H1 (cell line): ENCODE data around the gene ATP11A. TPM values are rescaled to one million over a fixed set of nuclear protein-coding genes. Genes with fewer than 3 reads are reported as not detected.

Source experiments
- CTCF ChIA-PET: fragments of 300-600 bp; sonication (Branson Sonifier 250); formaldehyde crosslinking; loops from one replicate; lab custom pipeline; 2021; ENCODE audit not compliant: partially characterized antibody; lab: Charles Lee
- POLR2A ChIA-PET: fragments of 300-600 bp; sonication (Branson Sonifier 250); formaldehyde crosslinking; loops from one replicate; lab custom pipeline; 2021; ENCODE audit warnings: inconsistent platforms; ENCODE audit not compliant: partially characterized antibody; lab: Charles Lee
- DNase-seq, 2 experiments: peaks; one replicate each; pipeline versions ENCODE4 v3.0.0 to v3.0.0-alpha.2; 2010 to 2022; ENCODE audit warnings: low spot score in 2 of 2, low read depth in 1 of 2, mixed read lengths in 1 of 2
- FAIRE-seq: peaks from 2 replicates; lab custom pipeline; 2011; peaks lifted over from hg19 to GRCh38; lab: Jason Lieb, UNC
- H2AFZ ChIP-seq: 2 replicates; pipeline ENCODE4 v1.8.1; 2012; ENCODE audit warnings: low read length, inconsistent platforms
- H2AK5ac ChIP-seq: 2 replicates; pipeline ENCODE4 v1.6.1; 2013; ENCODE audit warnings: low read depth, low read length
- H2BK120ac ChIP-seq: replicated peaks from 2 replicates; pipeline ENCODE3; 2013; ENCODE audit warnings: low read depth, low read length, inconsistent platforms
- H2BK12ac ChIP-seq: 2 replicates; pipeline ENCODE4 v1.6.1; 2013; ENCODE audit warnings: low read depth, low read length
- H2BK15ac ChIP-seq: 2 replicates; pipeline ENCODE4 v1.6.1; 2013; ENCODE audit warnings: low read length
- H2BK20ac ChIP-seq: 2 replicates; pipeline ENCODE4 v1.6.1; 2013; ENCODE audit warnings: low read length
- H2BK5ac ChIP-seq: 2 replicates; pipeline ENCODE4 v1.6.1; 2013; ENCODE audit warnings: low read depth, low read length
- H3K14ac ChIP-seq: 2 replicates; pipeline ENCODE4 v1.6.1; 2013; ENCODE audit warnings: inconsistent platforms; ENCODE audit not compliant: insufficient read length
- H3K18ac ChIP-seq: 2 replicates; pipeline ENCODE4 v1.6.1; 2013; ENCODE audit warnings: low read length; ENCODE audit errors: extremely low read depth
- H3K23ac ChIP-seq: 2 replicates; pipeline ENCODE4 v1.6.1; 2013; ENCODE audit warnings: inconsistent platforms; ENCODE audit not compliant: insufficient read length
- H3K23me2 ChIP-seq: 2 replicates; pipeline ENCODE4 v1.6.1; 2013; ENCODE audit warnings: low read depth, low read length
- H3K27ac ChIP-seq: 2 replicates; pipeline ENCODE4 v1.6.1; 2011; ENCODE audit warnings: low read depth, low read length, inconsistent platforms
- H3K27me3 ChIP-seq, 4 experiments: replicated peaks in 1 of 4; 1 replicate in 1 of 4; 2 replicates in 3 of 4; pipeline versions ENCODE4 v1.6.1 to v1.8.1; 2011 to 2013; ENCODE audit warnings: low read length in 3 of 4, mild to moderate bottlenecking in 3 of 4, inconsistent platforms in 2 of 4, mixed read lengths in 2 of 4, moderate library complexity in 1 of 4; ENCODE audit not compliant: control insufficient read depth in 3 of 4, insufficient read depth in 3 of 4; ENCODE audit errors: extremely low read depth in 1 of 4
- H3K36me3 ChIP-seq, 4 experiments: 2 replicates each; pipeline versions ENCODE4 v1.6.1 to v1.8.1; 2011 to 2013; ENCODE audit warnings: mild to moderate bottlenecking in 4 of 4, low read length in 3 of 4, moderate library complexity in 2 of 4, control low read depth in 1 of 4, inconsistent platforms in 1 of 4; ENCODE audit not compliant: insufficient read depth in 4 of 4, control insufficient read depth in 2 of 4
- H3K4ac ChIP-seq: replicated peaks from 2 replicates; pipeline ENCODE3; 2013; ENCODE audit warnings: low read length, low read depth, mixed read lengths, inconsistent platforms; ENCODE audit not compliant: insufficient read length
- H3K4me1 ChIP-seq, 4 experiments: replicated peaks in 1 of 4; 1 replicate in 1 of 4; 2 replicates in 3 of 4; pipeline versions ENCODE4 v1.6.1 to v1.8.1; 2011 to 2013; ENCODE audit warnings: low read length in 3 of 4, inconsistent platforms in 2 of 4, mixed read lengths in 1 of 4; ENCODE audit not compliant: insufficient read depth in 4 of 4, control insufficient read depth in 3 of 4
- H3K4me2 ChIP-seq, 2 experiments: 2 replicates each; pipeline versions ENCODE4 v1.6.1 to v1.8.1; 2011 to 2013; ENCODE audit warnings: low read depth in 2 of 2, low read length in 2 of 2, control low read depth in 1 of 2, inconsistent platforms in 1 of 2, mild to moderate bottlenecking in 1 of 2; ENCODE audit not compliant: insufficient read depth in 1 of 2
- H3K4me3 ChIP-seq, 4 experiments: fragments of 200-600, 300-600 bp in 1 of 4; sonication (generic), shearing (Covaris generic), sonication (Bioruptor Twin) in 1 of 4; 2 replicates each; pipeline versions ENCODE4 v1.5.1 to v1.8.1; 2011 to 2016; ENCODE audit warnings: low read length in 4 of 4, low read depth in 3 of 4, control low read depth in 2 of 4, inconsistent platforms in 2 of 4, mild to moderate bottlenecking in 2 of 4, mixed read lengths in 1 of 4, moderate library complexity in 1 of 4; ENCODE audit not compliant: insufficient read depth in 2 of 4; ENCODE audit errors: extremely low read depth in 1 of 4
- H3K56ac ChIP-seq: replicated peaks from 2 replicates; pipeline ENCODE3; 2013; ENCODE audit warnings: low read depth, mild to moderate bottlenecking, mixed read lengths, low read length, inconsistent platforms; ENCODE audit not compliant: insufficient read length
- H3K79me1 ChIP-seq: 2 replicates; pipeline ENCODE4 v1.6.1; 2013; ENCODE audit warnings: low read depth, low read length, control low read depth
- H3K79me2 ChIP-seq, 2 experiments: 2 replicates each; pipeline versions ENCODE4 v1.6.1 to v1.8.1; 2012 to 2013; ENCODE audit warnings: low read length in 2 of 2, mild to moderate bottlenecking in 2 of 2, inconsistent platforms in 1 of 2; ENCODE audit not compliant: insufficient read depth in 2 of 2, control insufficient read depth in 1 of 2
- H3K9ac ChIP-seq, 4 experiments: replicated peaks in 1 of 4; 1 replicate in 1 of 4; 2 replicates in 3 of 4; pipeline versions ENCODE4 v1.6.1 to v1.8.1; 2011 to 2013; ENCODE audit warnings: low read depth in 3 of 4, low read length in 3 of 4, control low read depth in 2 of 4, mild to moderate bottlenecking in 2 of 4, moderate library complexity in 2 of 4, inconsistent platforms in 1 of 4; ENCODE audit errors: extremely low read depth in 1 of 4
- H3K9me3 ChIP-seq, 2 experiments: 2 replicates each; pipeline versions ENCODE4 v1.6.1 to v1.8.1; 2012 to 2013; ENCODE audit warnings: mild to moderate bottlenecking in 2 of 2, moderate library complexity in 2 of 2, control low read depth in 1 of 2, inconsistent platforms in 1 of 2, low read depth in 1 of 2, low read length in 1 of 2, mixed read lengths in 1 of 2; ENCODE audit not compliant: insufficient read depth in 2 of 2
- H4K20me1 ChIP-seq, 2 experiments: replicated peaks in 1 of 2; 2 replicates each; pipeline versions ENCODE3 to v1.8.1; 2011 to 2013; ENCODE audit warnings: inconsistent platforms in 2 of 2, low read length in 2 of 2, mild to moderate bottlenecking in 1 of 2; ENCODE audit not compliant: insufficient read depth in 2 of 2, control insufficient read depth in 1 of 2
- H4K5ac ChIP-seq: 2 replicates; pipeline ENCODE4 v1.6.1; 2013; ENCODE audit warnings: low read length, low read depth, mixed read lengths, inconsistent platforms; ENCODE audit not compliant: insufficient read length
- H4K8ac ChIP-seq: 2 replicates; pipeline ENCODE4 v1.8.0; 2013; ENCODE audit warnings: mild to moderate bottlenecking, moderate library complexity, low read length, inconsistent platforms; ENCODE audit not compliant: insufficient read depth; ENCODE audit errors: extremely low read depth
- H4K91ac ChIP-seq: replicated peaks from 2 replicates; pipeline ENCODE3; 2013; ENCODE audit warnings: low read length, mixed read lengths, inconsistent platforms; ENCODE audit not compliant: insufficient read length
- KDM5A ChIP-seq: fragments of 200-600 bp; IDR thresholded peaks from 2 replicates; pipeline ENCODE4 v1.7.1; 2012; ENCODE audit warnings: mild to moderate bottlenecking, low read length, inconsistent platforms, mixed read lengths
- POLR2A ChIP-seq, 2 experiments: IDR thresholded peaks; 1 replicate in 1 of 2; 2 replicates in 1 of 2; pipeline ENCODE4 v1.6.1; 2011; ENCODE audit warnings: low read depth in 2 of 2, low read length in 2 of 2, mild to moderate bottlenecking in 2 of 2; ENCODE audit errors: control extremely low read depth in 1 of 2
- RAD21 ChIP-seq, 2 experiments: IDR thresholded peaks in 1 of 2; conservative IDR thresholded peaks in 1 of 2; 2 replicates each; pipeline ENCODE4 v1.6.1; 2011; ENCODE audit warnings: low read depth in 2 of 2, low read length in 2 of 2, improper control_type of control experiment in 1 of 2, inconsistent platforms in 1 of 2, mild to moderate bottlenecking in 1 of 2, moderate library complexity in 1 of 2
- SAP30 ChIP-seq: fragments of 300-600 bp; sonication (generic); IDR thresholded peaks from 2 replicates; pipeline ENCODE4 v1.7.1; 2012; ENCODE audit warnings: low read length, moderate library complexity, mild to moderate bottlenecking, inconsistent platforms; ENCODE audit not compliant: insufficient read depth, insufficient replicate concordance
- SIN3A ChIP-seq, 2 experiments: IDR thresholded peaks in 1 of 2; conservative IDR thresholded peaks in 1 of 2; 2 replicates each; pipeline ENCODE4 v1.6.1; 2011 to 2012; ENCODE audit warnings: low read length in 2 of 2, improper control_type of control experiment in 1 of 2, low read depth in 1 of 2, mild to moderate bottlenecking in 1 of 2
- SP2 ChIP-seq: IDR thresholded peaks from 2 replicates; pipeline ENCODE4 v1.6.1; 2012; ENCODE audit warnings: mild to moderate bottlenecking, low read length, inconsistent platforms
- TAF1 ChIP-seq: IDR thresholded peaks from 2 replicates; pipeline ENCODE4 v1.6.1; 2011; ENCODE audit warnings: mild to moderate bottlenecking, low read depth, low read length
- YY1 ChIP-seq: IDR thresholded peaks from 2 replicates; pipeline ENCODE4 v1.6.1; 2011; ENCODE audit warnings: low read depth, mild to moderate bottlenecking, low read length
- WGBS, 2 experiments: shearing (Covaris generic) in 1 of 2; methylation state at CpG; one replicate each; pipeline versions ENCODE4 v1.1.6 to v1.1.7; 2013 to 2015; ENCODE audit warnings: low lambda C conversion rate in 2 of 2, mixed read lengths in 2 of 2, inconsistent platforms in 1 of 2, low coverage in 1 of 2, missing lambda C conversion rate in 1 of 2; ENCODE audit not compliant: insufficient replicate concordance in 2 of 2, insufficient coverage in 1 of 2, insufficient read length in 1 of 2; ENCODE audit errors: extremely low coverage in 1 of 2, missing lambda C conversion rate in 1 of 2; 5-methylcytosine and 5-hydroxymethylcytosine counted together
- polyA plus RNA-seq, 7 experiments: library from polyadenylated mRNA; depleted of rRNA in 3 of 7; stranded (reverse) in 5 of 7; unstranded in 2 of 7; fragments of >200 nt in 5 of 7; fragments of 200-250 nt in 2 of 7; gene quantifications; 1 replicate in 5 of 7; 2 replicates in 1 of 7; 4 replicates in 1 of 7; pipeline versions ENCODE4 v1.2.1 to v1.2.3, GENCODE V29; 2011 to 2013; ENCODE audit warnings: missing spikeins in 2 of 7, mixed read lengths in 2 of 7
- total RNA-seq: library from RNA; stranded (reverse); fragmentation: NEBNext Ultra II Directional; extraction: Animal tissue kit (Norgen Biotek cat#: 25700); gene quantifications from 2 replicates; pipeline ENCODE4 v1.2.1, GENCODE V29; 2021

Gene ATP11A
- total and polyA plus RNA-seq, 2 of the 8 experiments (the other 6 are each of a cell fraction or from before 2014, with no cell fraction given): 28.8 to 72.9 TPM

GRCh38 chr13:112756511-112756966 lies 66.7 kb downstream of the ATP11A start:
- Histone ChIP-seq H4K8ac (peak overlapping the region; percentile 76), H3K4ac (no peak overlapping the region), H2AK5ac (no peak overlapping the region), H2AFZ (no peak overlapping the region), H4K20me1 (peaks cover 0 to 2% of the 10 kb centered on the region in 2 experiments), H3K23me2 (no peaks in the 10 kb centered on the region), H3K14ac (no peak overlapping the region), H2BK120ac (no peak overlapping the region), H3K79me1 (peaks cover 6% of the 10 kb centered on the region), H3K9ac (no peak overlapping the region), H2BK12ac (no peak overlapping the region), H2BK5ac (no peak overlapping the region), H2BK20ac (no peak overlapping the region), H4K5ac (no peak overlapping the region), H3K56ac (no peak overlapping the region), H3K27me3 (no peaks in the 10 kb centered on the region), H3K18ac (0 out of 2 replicates have a peak overlapping the region, but pooled peaks have one; percentile 52), H3K4me1 (peaks cover 0 to 7% (median 3%) of the 10 kb centered on the region in 4 experiments; a peak in 3 of 7 replicates), H3K23ac (no peak overlapping the region), H3K79me2 (peaks cover 0 to 48% of the 10 kb centered on the region in 2 experiments; a peak in 2 of 4 replicates), H3K36me3 (no peaks in the 10 kb centered on the region), H2BK15ac (no peak overlapping the region), H3K9me3 (no peaks in the 10 kb centered on the region)
- DNase-seq (no peak), FAIRE-seq (no peak)
- CTCF ChIA-PET: interaction anchor here (1.0 to 1.4 kb wide), 6 partner anchors 16 to 120 kb away, joined by 3 to 4 read pairs (median 3); no protein-coding TSS in a partner anchor
- WGBS, 2 experiments: 87% methylated on average over 17 of the region's 20 CpGs; no CpG with 5 or more reads in 1 of the 2 experiments
- TF ChIP-seq SIN3A (conservative IDR thresholded peaks at IDR 0.05 in 1 of 2, IDR thresholded peaks at IDR 0.05 in 1 of 2; ENCODE audit: low read depth in 1 of 2, low read length in 2 of 2): no peak
- TF ChIP-seq SAP30: no peak
- no peak for TF ChIP-seq RAD21 (IDR thresholded peaks at IDR 0.05 in 1 of 2, conservative IDR thresholded peaks at IDR 0.05 in 1 of 2; ENCODE audit: low read depth in 2 of 2, low read length in 2 of 2)
- no peak for TF ChIP-seq KDM5A
- TF ChIP-seq YY1: no peak
- TF ChIP-seq TAF1: no peak
- no peak for TF ChIP-seq SP2
- no peak for TF ChIP-seq POLR2A (IDR thresholded peaks at IDR 0.05; ENCODE audit: control extremely low read depth in 1 of 2, low read depth in 2 of 2, low read length in 2 of 2)
- TF ChIP-seq, all 59 proteins: peak for 0
- H3K4me3 ChIP-seq: no peak overlapping the region
- POLR2A ChIA-PET: interaction anchor here (0.6 to 1.1 kb wide), 4 partner anchors 9 to 148 kb away, joined by 3 to 4 read pairs (median 3); no protein-coding TSS in a partner anchor
- 0 out of 2 replicates have a peak overlapping the region, but pooled peaks have one; percentile 23 for H3K27ac ChIP-seq
- no peak overlapping the region for H3K4me2 ChIP-seq
- peak overlapping the region; percentile 49 for H4K91ac ChIP-seq
